ENCODE results near the gene PBX3.

DNA sequence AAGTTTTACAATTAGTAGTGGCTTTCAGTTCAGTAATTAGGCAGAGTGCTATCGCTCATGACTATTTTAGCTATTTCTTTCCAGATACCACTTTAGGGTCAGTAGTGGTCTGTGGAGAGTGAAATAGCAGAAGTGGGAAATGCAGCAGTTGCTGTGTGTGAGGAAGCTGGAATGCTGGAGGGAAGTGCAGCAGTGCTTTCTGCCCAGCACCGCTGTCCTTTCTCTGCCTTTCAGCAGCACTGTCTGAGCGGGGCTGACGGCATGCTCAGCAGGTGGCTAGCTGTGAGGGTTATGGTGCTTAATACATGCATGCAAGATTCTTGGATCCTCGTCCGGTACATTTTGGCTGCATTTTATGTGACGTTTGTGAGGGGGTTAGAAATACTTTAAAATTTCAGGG is 213.9 kb downstream of the PBX3 start:
- TF ChIP-seq EZH2 (IDR thresholded peaks at IDR 0.05; ENCODE audit: insufficient read depth, poor library complexity, severe bottlenecking) (no peak), EZH2phosphoT487 (IDR thresholded peaks at IDR 0.05; ENCODE audit: insufficient read depth, low read depth) (no peak)
